Fibroblast of lung (primary cell): ENCODE measurements around the gene XYLT1. TPM values are rescaled to one million over a fixed set of nuclear protein-coding genes. Genes with fewer than 3 reads are reported as not detected.

ENCODE experiments used
- DNase-seq, 2 donors: peaks; one replicate each; pipeline versions ENCODE4 v3.0.0 to v3.0.0-alpha.2; 2010; ENCODE audit warnings: low read depth in 2 of 2
- H2AFZ ChIP-seq: 2 replicates; pipeline ENCODE4 v1.5.1; 2012; ENCODE audit warnings: low read length, control low read depth, inconsistent platforms
- H3K27ac ChIP-seq: 2 replicates; pipeline ENCODE4 v1.5.1; 2011; ENCODE audit warnings: low read length, control low read depth; ENCODE audit not compliant: insufficient read depth
- H3K27me3 ChIP-seq: 2 replicates; pipeline ENCODE4 v1.5.1; 2011; ENCODE audit warnings: mild to moderate bottlenecking, low read length; ENCODE audit not compliant: control insufficient read depth, insufficient read depth
- H3K36me3 ChIP-seq: 2 replicates; pipeline ENCODE4 v1.5.1; 2011; ENCODE audit warnings: low read length; ENCODE audit not compliant: control insufficient read depth, insufficient read depth
- H3K4me1 ChIP-seq: 2 replicates; pipeline ENCODE4 v1.5.1; 2011; ENCODE audit warnings: low read length; ENCODE audit not compliant: control insufficient read depth, insufficient read depth; ENCODE audit errors: extremely low read depth
- H3K4me2 ChIP-seq: 2 replicates; pipeline ENCODE4 v1.5.1; 2011; ENCODE audit warnings: low read length, control low read depth; ENCODE audit not compliant: insufficient read depth; ENCODE audit errors: extremely low read depth
- H3K4me3 ChIP-seq, 4 experiments: fragments of 200-600 bp in 1 of 4; sonication (generic) in 1 of 4; replicated peaks in 1 of 4; 2 replicates each; pipeline ENCODE4 v1.5.1; 2011 to 2016; ENCODE audit warnings: low read length in 4 of 4, low read depth in 3 of 4, mild to moderate bottlenecking in 3 of 4, control low read depth in 2 of 4, inconsistent platforms in 1 of 4, mixed read lengths in 1 of 4; ENCODE audit not compliant: insufficient read depth in 1 of 4; ENCODE audit errors: control extremely low read depth in 1 of 4
- H3K79me2 ChIP-seq: 2 replicates; pipeline ENCODE4 v1.5.1; 2012; ENCODE audit warnings: mild to moderate bottlenecking, low read length, inconsistent platforms; ENCODE audit not compliant: control insufficient read depth, insufficient read depth
- H3K9ac ChIP-seq: 2 replicates; pipeline ENCODE4 v1.5.1; 2011; ENCODE audit warnings: mild to moderate bottlenecking, low read length, control low read depth; ENCODE audit not compliant: insufficient read depth
- H3K9me3 ChIP-seq: 2 replicates; pipeline ENCODE4 v1.5.1; 2012; ENCODE audit warnings: low read depth, low read length; ENCODE audit not compliant: control insufficient read depth, insufficient read depth
- H4K20me1 ChIP-seq: 2 replicates; pipeline ENCODE4 v1.5.1; 2011; ENCODE audit warnings: low read length; ENCODE audit not compliant: control insufficient read depth, insufficient read depth; ENCODE audit errors: extremely low read depth
- CTCF ChIP-seq, 2 donors: IDR thresholded peaks in 1 of 2; conservative IDR thresholded peaks in 1 of 2; 1 replicate in 1 of 2; 2 replicates in 1 of 2; pipeline ENCODE4 v1.5.1; 2011 to 2012; ENCODE audit warnings: low read length in 2 of 2, control low read depth in 1 of 2, inconsistent platforms in 1 of 2, low read depth in 1 of 2, mild to moderate bottlenecking in 1 of 2
- EZH2 ChIP-seq: IDR thresholded peaks from 2 replicates; pipeline ENCODE4 v1.5.1; 2012; ENCODE audit warnings: low read length, control low read depth, mild to moderate bottlenecking; ENCODE audit errors: missing control alignments
- polyA plus RNA-seq, 2 donors: library from polyadenylated mRNA; depleted of rRNA in 1 of 2; stranded (reverse) in 1 of 2; unstranded in 1 of 2; fragments of >200 nt; gene quantifications; 2 replicates each; pipeline ENCODE4 v1.2.1, GENCODE V29; 2011 to 2012; ENCODE audit warnings: missing spikeins in 1 of 2
- total RNA-seq: library from RNA; depleted of rRNA; stranded (reverse); fragments of >200 nt; gene quantifications from 2 replicates; pipeline ENCODE4 v1.2.1, GENCODE V29; 2014

Gene XYLT1
- total and polyA plus RNA-seq, 2 donors (not counting 1 experiment from before 2014, with no cell fraction given): 9.3 to 21.8 TPM

GRCh38 chr16:17294856-17295255 is 175.9 kb downstream of the XYLT1 start:
- Histone ChIP-seq H3K9ac (no peak overlapping the region), H3K4me2 (no peak overlapping the region), H3K79me2 (no peaks in the 10 kb centered on the region), H2AFZ (no peak overlapping the region), H3K9me3 (no peaks in the 10 kb centered on the region), H3K27me3 (no peaks in the 10 kb centered on the region), H3K27ac (no peak overlapping the region), H3K4me1 (no peaks in the 10 kb centered on the region), H3K36me3 (no peaks in the 10 kb centered on the region), H4K20me1 (no peaks in the 10 kb centered on the region), H3K4me3 (no peak overlapping the region)
- DNase-seq: no peak
- TF ChIP-seq CTCF (conservative IDR thresholded peaks at IDR 0.05 in 1 of 2, IDR thresholded peaks at IDR 0.05 in 1 of 2; ENCODE audit: low read depth in 1 of 2, low read length in 2 of 2) (no peak), EZH2 (no peak)

- DNase-seq: no peak
Measured at GRCh38 chr16:17293813-17294558, 176.8 kb downstream of the XYLT1 start.

GRCh38 chr16:17291289-17291688 is 179.5 kb downstream of the XYLT1 start:
- H3K36me3 ChIP-seq: no peaks in the 10 kb centered on the region
- no peak overlapping the region for H3K9ac ChIP-seq
- H3K4me1 ChIP-seq: no peaks in the 10 kb centered on the region
- DNase-seq: no peak
- H4K20me1 ChIP-seq: no peaks in the 10 kb centered on the region
- H3K9me3 ChIP-seq: no peaks in the 10 kb centered on the region
- H2AFZ ChIP-seq: no peak overlapping the region
- H3K4me2 ChIP-seq: no peak overlapping the region
- TF ChIP-seq EZH2 (no peak), CTCF (conservative IDR thresholded peaks at IDR 0.05 in 1 of 2, IDR thresholded peaks at IDR 0.05 in 1 of 2; ENCODE audit: low read depth in 1 of 2, low read length in 2 of 2) (no peak)
- H3K4me3 ChIP-seq: no peak overlapping the region
- H3K27me3 ChIP-seq: no peaks in the 10 kb centered on the region
- H3K79me2 ChIP-seq: no peaks in the 10 kb centered on the region
- H3K27ac ChIP-seq: no peak overlapping the region

More at GRCh38 chr16:17293813-17294558, 176.8 kb downstream of the XYLT1 start:
- Histone ChIP-seq H3K36me3 (no peaks in the 10 kb centered on the region), H3K9me3 (no peaks in the 10 kb centered on the region), H3K27ac (no peak overlapping the region), H3K27me3 (no peaks in the 10 kb centered on the region), H3K9ac (no peak overlapping the region), H4K20me1 (no peaks in the 10 kb centered on the region), H3K4me1 (no peaks in the 10 kb centered on the region), H3K4me2 (no peak overlapping the region), H2AFZ (no peak overlapping the region), H3K4me3 (no peak overlapping the region), H3K79me2 (no peaks in the 10 kb centered on the region)
- TF ChIP-seq CTCF (conservative IDR thresholded peaks at IDR 0.05 in 1 of 2, IDR thresholded peaks at IDR 0.05 in 1 of 2; ENCODE audit: low read depth in 1 of 2, low read length in 2 of 2): no peak
- TF ChIP-seq EZH2: no peak
